Central memory CD8-positive, alpha-beta T cell (primary cell): ENCODE measurements around the gene HMG20B.
A peak's percentile ranks its signal among the peaks of the same experiment; 100 is the strongest.

Source experiments
- ATAC-seq: fragments of 150-1000 bp; cut with Tn5 transposase; replicated peaks from 2 replicates; pipeline ENCODE4 v1.10.0; 2022; ENCODE audit warnings: mild to moderate bottlenecking, moderate FRiP score, moderate number of reproducible peaks; ENCODE audit not compliant: poor library complexity, severe bottlenecking; ENCODE audit errors: extremely low read depth
- DNase-seq, 2 donors: peaks; one replicate each; pipeline ENCODE4 v3.0.0; 2021; ENCODE audit warnings: low spot score in 2 of 2
- H3K27ac Mint-ChIP-seq: one replicate; pipeline ENCODE4 v1.8.0; 2022; ENCODE audit warnings: low read depth, mild to moderate bottlenecking, moderate library complexity, mixed read lengths
- H3K27me3 Mint-ChIP-seq: one replicate; pipeline ENCODE4 v1.8.0; 2022; ENCODE audit warnings: mixed read lengths
- H3K36me3 Mint-ChIP-seq: one replicate; pipeline ENCODE4 v1.8.0; 2022; ENCODE audit warnings: mild to moderate bottlenecking, moderate library complexity, mixed read lengths; ENCODE audit not compliant: insufficient read depth
- H3K4me1 Mint-ChIP-seq: one replicate; pipeline ENCODE4 v1.8.0; 2022; ENCODE audit warnings: mixed read lengths
- H3K4me3 Mint-ChIP-seq: one replicate; pipeline ENCODE4 v1.8.0; 2022; ENCODE audit warnings: mild to moderate bottlenecking, moderate library complexity, mixed read lengths
- H3K9me3 Mint-ChIP-seq: one replicate; pipeline ENCODE4 v1.8.0; 2022; ENCODE audit warnings: mixed read lengths

HMG20B gene

GRCh38 chr19:3609779-3610719 lies 37.3 kb downstream of the HMG20B start:
- H3K4me1 Mint-ChIP-seq, result peaks cover 8% of the 10 kb centered on the region

GRCh38 chr19:3610745-3611717 lies 38.3 kb downstream of the HMG20B start:
- no peaks in the 10 kb centered on the region for H3K9me3 Mint-ChIP-seq
- peaks cover 7% of the 10 kb centered on the region for H3K36me3 Mint-ChIP-seq
- H3K4me3 Mint-ChIP-seq, result no peak overlapping the region
- H3K4me1 Mint-ChIP-seq, result peaks cover 8% of the 10 kb centered on the region
- ATAC-seq, result no peak
- H3K27me3 Mint-ChIP-seq, result no peaks in the 10 kb centered on the region
- H3K27ac Mint-ChIP-seq, result no peak overlapping the region
- no peak for DNase-seq

More at GRCh38 chr19:3609779-3610719, 37.3 kb downstream of the HMG20B start:
- H3K9me3 Mint-ChIP-seq, result no peaks in the 10 kb centered on the region
- no peak for DNase-seq
- H3K36me3 Mint-ChIP-seq, result peaks cover 7% of the 10 kb centered on the region
- H3K4me3 Mint-ChIP-seq, result no peak overlapping the region
- no peaks in the 10 kb centered on the region for H3K27me3 Mint-ChIP-seq
- no peak for ATAC-seq
- H3K27ac Mint-ChIP-seq, result no peak overlapping the region

- Mint-ChIP-seq H3K4me1 (peaks cover 8% of the 10 kb centered on the region), H3K27ac (no peak overlapping the region)
These were observed 39.1 kb downstream of the HMG20B start for GRCh38 chr19:3611841-3612240.

DNA sequence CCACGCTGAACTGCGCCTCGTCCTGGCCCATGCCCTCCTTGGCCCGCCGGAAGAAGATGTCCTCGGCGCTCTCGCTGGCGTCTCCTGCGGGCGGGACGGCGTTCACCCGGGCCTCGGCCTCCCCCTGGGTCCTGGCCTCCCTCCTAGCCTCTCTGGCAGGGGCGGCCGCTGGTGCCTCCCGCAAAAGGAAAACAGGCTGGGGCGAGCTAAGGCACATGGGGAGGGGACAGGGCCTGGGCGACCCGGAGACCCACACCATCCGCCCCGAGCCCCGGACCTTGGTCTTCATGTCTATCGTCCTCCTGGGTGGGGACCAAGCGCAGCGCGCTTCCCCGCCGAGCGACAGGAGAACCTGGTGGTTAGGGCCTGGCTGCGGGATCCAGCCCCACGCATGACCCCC lies 39.6 kb downstream of the HMG20B start:
- Mint-ChIP-seq H3K36me3 (peaks cover 10% of the 10 kb centered on the region), H3K27ac (no peak overlapping the region), H3K27me3 (no peaks in the 10 kb centered on the region), H3K9me3 (no peaks in the 10 kb centered on the region), H3K4me3 (no peak overlapping the region), H3K4me1 (peaks cover 8% of the 10 kb centered on the region)
- DNase-seq, result no peak
- ATAC-seq, result no peak

More at GRCh38 chr19:3611841-3612240, 39.1 kb downstream of the HMG20B start:
- DNase-seq (no peak), ATAC-seq (no peak)
- H3K9me3 Mint-ChIP-seq, result no peaks in the 10 kb centered on the region
- peaks cover 7% of the 10 kb centered on the region for H3K36me3 Mint-ChIP-seq
- H3K27me3 Mint-ChIP-seq, result no peaks in the 10 kb centered on the region
- H3K4me3 Mint-ChIP-seq, result no peak overlapping the region

- no peaks in the 10 kb centered on the region for H3K9me3 Mint-ChIP-seq
- H3K27me3 Mint-ChIP-seq, result no peaks in the 10 kb centered on the region
- peaks cover 11% of the 10 kb centered on the region for H3K36me3 Mint-ChIP-seq
- H3K27ac Mint-ChIP-seq, result no peak overlapping the region
- ATAC-seq (no peak), DNase-seq (no peak)
- peaks cover 3% of the 10 kb centered on the region for H3K4me1 Mint-ChIP-seq
- no peak overlapping the region for H3K4me3 Mint-ChIP-seq
These were observed 40.4 kb downstream of the HMG20B start for GRCh38 chr19:3612901-3613741.

DNA sequence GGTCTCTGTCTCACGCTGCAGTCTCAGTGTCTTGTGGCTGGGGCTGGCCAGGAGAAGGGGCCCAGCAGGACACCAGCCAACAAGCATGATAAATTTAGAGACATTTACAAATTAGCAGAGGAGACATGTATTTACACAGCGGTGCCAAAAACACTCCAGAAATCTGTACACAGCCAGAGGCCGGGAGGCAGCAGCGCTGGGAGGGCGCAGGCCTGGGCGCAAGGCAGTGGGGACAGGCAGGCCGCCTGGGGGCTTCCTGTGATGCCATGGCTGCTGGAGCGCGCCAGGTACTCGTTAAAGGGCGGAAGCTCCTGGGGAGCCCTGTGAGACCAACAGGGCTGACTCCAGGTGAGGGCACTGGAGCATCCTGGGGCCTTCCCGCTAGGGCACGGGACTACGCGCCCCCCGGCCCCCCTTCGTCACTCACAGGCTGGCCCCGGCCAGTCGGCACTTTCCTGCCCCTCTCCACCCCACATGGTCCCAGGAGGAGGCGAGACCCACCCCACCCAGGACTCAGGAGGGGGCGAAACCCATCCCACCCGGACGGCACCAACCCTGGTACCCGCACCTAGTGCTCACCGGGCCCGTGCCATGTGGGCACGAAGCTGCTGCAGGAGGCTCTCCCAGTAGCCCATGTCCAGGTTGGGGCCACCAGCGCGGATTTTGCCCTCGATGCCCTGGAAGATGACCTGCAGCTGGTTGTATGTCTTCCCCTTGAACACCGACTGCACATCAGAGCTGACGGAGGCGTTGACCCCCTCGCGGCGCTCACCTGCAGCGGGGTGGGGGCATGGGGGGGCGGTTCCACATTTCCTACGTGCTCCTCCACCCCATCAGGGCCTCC lies 41.3 kb downstream of the HMG20B start:
- DNase-seq (no peak), ATAC-seq (no peak)
- Mint-ChIP-seq H3K27me3 (no peaks in the 10 kb centered on the region), H3K36me3 (peaks cover 11% of the 10 kb centered on the region), H3K4me3 (no peak overlapping the region), H3K9me3 (no peaks in the 10 kb centered on the region), H3K27ac (no peak overlapping the region), H3K4me1 (no peaks in the 10 kb centered on the region)

- Mint-ChIP-seq H3K27ac (no peak overlapping the region), H3K4me1 (no peaks in the 10 kb centered on the region), H3K27me3 (no peaks in the 10 kb centered on the region), H3K36me3 (peaks cover 9% of the 10 kb centered on the region), H3K9me3 (no peaks in the 10 kb centered on the region), H3K4me3 (no peak overlapping the region)
- ATAC-seq (no peak), DNase-seq (no peak)
These were observed 42.2 kb downstream of the HMG20B start for GRCh38 chr19:3614858-3615505.

GRCh38 chr19:3615524-3616135 lies 42.9 kb downstream of the HMG20B start:
- ATAC-seq (no peak), DNase-seq (no peak)
- H3K27ac Mint-ChIP-seq, result no peak overlapping the region
- H3K4me3 Mint-ChIP-seq, result no peak overlapping the region
- H3K9me3 Mint-ChIP-seq, result no peaks in the 10 kb centered on the region
- no peaks in the 10 kb centered on the region for H3K4me1 Mint-ChIP-seq
- H3K27me3 Mint-ChIP-seq, result no peaks in the 10 kb centered on the region
- peaks cover 9% of the 10 kb centered on the region for H3K36me3 Mint-ChIP-seq

- ATAC-seq, result no peak
- no peak for DNase-seq
- Mint-ChIP-seq H3K36me3 (peaks cover 6% of the 10 kb centered on the region), H3K4me1 (peaks cover 5% of the 10 kb centered on the region), H3K27me3 (no peaks in the 10 kb centered on the region), H3K27ac (no peak overlapping the region), H3K9me3 (no peaks in the 10 kb centered on the region), H3K4me3 (no peak overlapping the region)
These were observed 44.7 kb downstream of the HMG20B start for GRCh38 chr19:3617463-3617862.

DNA sequence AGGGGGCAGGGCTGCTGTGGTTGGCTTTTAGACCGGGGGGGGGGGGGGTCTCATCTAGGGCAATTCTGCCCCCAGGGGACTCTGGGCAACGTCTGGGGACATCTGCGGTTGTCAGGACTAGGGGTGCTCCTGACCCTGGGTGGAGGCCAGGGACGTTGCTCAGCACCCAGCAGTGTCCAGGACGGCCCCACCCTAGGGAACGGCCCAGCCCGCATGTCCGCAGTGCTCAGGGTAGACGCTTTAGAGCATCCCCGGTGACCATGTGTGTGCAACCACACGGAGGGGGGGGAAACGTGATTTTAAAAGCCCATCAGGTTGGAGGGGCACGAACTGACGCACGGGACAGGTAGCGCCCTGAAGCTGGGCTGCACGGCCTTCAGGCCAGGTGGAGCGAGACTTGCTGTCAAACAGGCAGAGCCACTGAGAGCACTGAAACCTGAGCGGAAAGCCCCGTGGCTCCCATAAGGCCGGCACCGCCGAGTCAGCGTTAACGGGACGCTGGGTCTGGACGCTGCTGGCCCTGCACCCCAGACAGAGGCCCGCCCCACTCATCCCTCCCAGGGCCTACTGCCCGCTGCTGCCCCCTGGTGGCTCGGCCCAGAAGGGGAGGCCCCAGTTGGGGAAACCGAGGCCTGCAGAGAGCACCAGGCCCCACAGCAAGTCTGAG lies 45.5 kb downstream of the HMG20B start:
- Mint-ChIP-seq H3K27ac (no peak overlapping the region), H3K4me3 (no peak overlapping the region), H3K4me1 (peaks cover 6% of the 10 kb centered on the region), H3K9me3 (no peaks in the 10 kb centered on the region), H3K27me3 (no peaks in the 10 kb centered on the region), H3K36me3 (peaks cover 11% of the 10 kb centered on the region)
- ATAC-seq (no peak), DNase-seq (peak in 1 of 2 donors; percentile 40)
